A549 (cell line): Measurements from ENCODE around the gene PSMB10. TPM values are rescaled to one million over a fixed set of nuclear protein-coding genes. Genes with fewer than 3 reads are reported as not detected.

Experiments
- ATAC-seq, 2 experiments: fragments of 200-7000 bp in 1 of 2; fragments of >200 bp in 1 of 2; cut with Nextera tagmentation in 1 of 2; cut with Tn5 transposase in 1 of 2; 3 replicates each; pipeline versions ENCODE4 v1.8.0 to v1.9.1; 2018 to 2020; ENCODE audit warnings: mild to moderate bottlenecking in 1 of 2, moderate library complexity in 1 of 2
- CTCF ChIA-PET: fragments of 300-600 bp; sonication (Branson Sonifier 250); formaldehyde crosslinking; extraction: SDS; loops from one replicate; lab custom pipeline; 2021; ENCODE audit warnings: antibody characterized with exemption, inconsistent platforms; lab: Yijun Ruan, JAX
- POLR2A ChIA-PET: fragments of 350-600 bp; formaldehyde crosslinking; extraction: SDS; loops from one replicate; lab custom pipeline; 2021; ENCODE audit warnings: antibody characterized with exemption, inconsistent platforms; lab: Yijun Ruan, JAX
- DNase-seq, 2 experiments: peaks; one replicate each; pipeline versions ENCODE4 v3.0.0 to v3.0.0-alpha.2; 2011 to 2016; ENCODE audit warnings: low read depth in 1 of 2, low spot score in 1 of 2
- FAIRE-seq: peaks from 2 replicates; lab custom pipeline; 2011; peaks lifted over from hg19 to GRCh38; lab: Jason Lieb, UNC
- H3K27ac ChIP-seq, 2 experiments: fragments of >200 bp; sonication (Bioruptor Twin); formaldehyde crosslinking; 3 replicates each; pipeline ENCODE4 v1.5.1; 2016 to 2017
- H3K4me1 ChIP-seq: fragments of >200 bp; sonication (Bioruptor Twin); formaldehyde crosslinking; 3 replicates; pipeline ENCODE4 v1.6.1; 2016
- H3K4me2 ChIP-seq: fragments of >200 bp; sonication (Bioruptor Twin); formaldehyde crosslinking; 3 replicates; pipeline ENCODE4 v1.6.1; 2016
- H3K4me3 ChIP-seq: fragments of >200 bp; sonication (Bioruptor Twin); formaldehyde crosslinking; 3 replicates; pipeline ENCODE4 v1.5.1; 2016
- H3K9me3 ChIP-seq: fragments of >200 bp; sonication (Bioruptor Twin); formaldehyde crosslinking; 3 replicates; pipeline ENCODE4 v1.6.1; 2016
- EHF ChIP-seq: fragments of 250-450 bp; sonication (Bioruptor Pico); IDR thresholded peaks from 2 replicates; pipeline ENCODE4 v1.5.0; 2020; ENCODE audit warnings: mild to moderate bottlenecking
- FOSB ChIP-seq: fragments of 250-450 bp; sonication (Bioruptor Pico); IDR thresholded peaks from 2 replicates; pipeline ENCODE4 v1.5.0; 2020; ENCODE audit warnings: mild to moderate bottlenecking, moderate library complexity
- FOSL2 ChIP-seq, 2 experiments: fragments of 450-650 bp in 1 of 2; fragments of >200 bp in 1 of 2; sonication (Bioruptor Twin) in 1 of 2; formaldehyde crosslinking; IDR thresholded peaks; 2 replicates each; pipeline versions ENCODE4 v1.5.0 to v1.6.1; 2016 to 2020; ENCODE audit warnings: mild to moderate bottlenecking in 1 of 2, moderate library complexity in 1 of 2
- NFE2L2 ChIP-seq: fragments of 150-350 bp; conservative IDR thresholded peaks from 2 replicates; pipeline ENCODE4 v1.6.1; 2014; ENCODE audit warnings: low read length
- NPAS2 ChIP-seq: fragments of 250-450 bp; sonication (Bioruptor Pico); IDR thresholded peaks from 2 replicates; pipeline ENCODE4 v1.8.0; 2022; ENCODE audit warnings: mild to moderate bottlenecking, moderate library complexity, borderline replicate concordance
- NR3C1 ChIP-seq: fragments of >200 bp; sonication (Bioruptor Twin); formaldehyde crosslinking; IDR thresholded peaks from 3 replicates; pipeline ENCODE4 v1.6.1; 2017
- POLR2AphosphoS2 ChIP-seq: conservative IDR thresholded peaks from 2 replicates; pipeline ENCODE4 v1.6.1; 2012; ENCODE audit warnings: low read length, improper control_type of control experiment, inconsistent platforms
- RAD21 ChIP-seq, 2 experiments: fragments of >200 bp in 1 of 2; sonication (Bioruptor Twin) in 1 of 2; formaldehyde crosslinking in 1 of 2; IDR thresholded peaks in 1 of 2; conservative IDR thresholded peaks in 1 of 2; 2 replicates in 1 of 2; 3 replicates in 1 of 2; pipeline ENCODE4 v1.6.1; 2012 to 2018; ENCODE audit warnings: inconsistent platforms in 1 of 2
- TP53 ChIP-seq: fragments of 250-450 bp; sonication (Bioruptor Pico); IDR thresholded peaks from 2 replicates; pipeline ENCODE4 v1.5.0; 2021; ENCODE audit warnings: mild to moderate bottlenecking, moderate library complexity
- WGBS: methylation state at CpG from one replicate; pipeline ENCODE4 v1.1.6; 2017; ENCODE audit errors: missing lambda C conversion rate; 5-methylcytosine and 5-hydroxymethylcytosine counted together
- polyA plus RNA-seq, 4 experiments: library from polyadenylated mRNA; depleted of rRNA in 3 of 4; stranded (reverse); fragments of >200 nt; fragmentation: RNase III in 1 of 4; extraction: RNeasy Plus Mini Kit Qiagen cat#74134 plus additional on column Dnase treatment in 1 of 4; gene quantifications; 2 replicates in 3 of 4; 3 replicates in 1 of 4; pipeline ENCODE4 v1.2.3, GENCODE V29; 2011 to 2017
- TF ChIP-seq, protein P1 (sequence below): IDR thresholded peaks from 2 replicates; pipeline ENCODE4 v1.6.1; 2012
- TF ChIP-seq, protein P2 (sequence below): fragments of >200 bp; sonication (Bioruptor Twin); formaldehyde crosslinking; IDR thresholded peaks from 3 replicates; pipeline ENCODE4 v1.5.1; 2016
- TF ChIP-seq, protein P3 (sequence below): fragments of 200-600 bp; sonication (generic); IDR thresholded peaks from 2 replicates; pipeline ENCODE4 v1.6.1; 2016; ENCODE audit warnings: antibody characterized with exemption, mild to moderate bottlenecking, moderate library complexity
- TF ChIP-seq, protein P4 (sequence below): fragments of 150-350 bp; IDR thresholded peaks from 2 replicates; pipeline ENCODE4 v1.6.1; 2014; ENCODE audit warnings: low read depth, mild to moderate bottlenecking, low read length
- TF ChIP-seq, protein P5 (sequence below): fragments of 450-650 bp; IDR thresholded peaks from 2 replicates; pipeline ENCODE4 v1.6.1; 2014; ENCODE audit warnings: antibody characterized with exemption

The PSMB10 gene
- polyA plus RNA-seq, 2 of the 4 experiments (the other 2 are of a cell fraction), result 11.3 to 52.4 TPM

DNA sequence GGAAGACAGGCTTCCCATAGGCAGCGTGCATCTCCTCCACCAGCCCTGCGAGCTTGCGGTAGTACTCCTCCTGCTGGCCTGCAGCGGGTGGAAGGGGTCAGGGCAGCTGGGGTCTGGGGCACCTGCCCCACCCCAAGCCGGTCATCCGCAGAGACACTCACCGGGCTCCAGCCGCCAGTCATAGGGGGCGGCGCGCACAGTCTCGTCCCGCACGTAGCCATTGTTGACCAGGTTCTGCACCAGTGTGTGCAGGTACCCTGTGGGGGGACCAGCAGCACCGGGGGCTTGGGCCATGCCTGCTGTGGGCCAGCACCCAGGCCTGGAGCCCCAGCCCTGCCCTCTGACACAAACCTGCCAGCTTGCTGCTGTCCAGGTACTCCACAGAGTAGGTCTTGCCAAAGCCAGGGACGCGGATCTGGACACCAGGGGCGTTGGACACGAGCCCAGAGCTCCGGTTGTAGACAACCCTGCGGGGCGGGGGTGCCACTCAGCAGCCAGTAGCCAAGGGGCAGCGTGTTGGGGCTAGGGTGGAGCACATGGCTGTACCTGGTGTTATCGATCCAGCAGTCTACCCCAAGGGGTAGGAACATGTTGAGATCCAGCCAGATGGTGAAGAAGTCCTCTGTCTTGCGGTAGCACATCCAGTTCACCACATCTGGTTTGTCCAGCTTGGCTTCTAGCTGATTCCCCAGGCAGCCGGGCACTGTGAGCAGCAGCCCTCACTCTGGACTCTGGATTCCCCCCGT lies 6.0 kb upstream of the PSMB10 start:
- ChIA-PET CTCF (interaction anchor here (0.6 to 5.2 kb wide), 22 partner anchors 10 to 421 kb away, joined by 3 to 54 read pairs (median 4); no protein-coding TSS in a partner anchor), POLR2A (no interaction called here)
- ATAC-seq, result peak in 1 of 2 experiments; percentile 30; a peak in 3 of 6 replicates
- DNase-seq, result no peak
- TF ChIP-seq, protein P1, sequence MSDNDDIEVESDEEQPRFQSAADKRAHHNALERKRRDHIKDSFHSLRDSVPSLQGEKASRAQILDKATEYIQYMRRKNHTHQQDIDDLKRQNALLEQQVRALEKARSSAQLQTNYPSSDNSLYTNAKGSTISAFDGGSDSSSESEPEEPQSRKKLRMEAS, result 0 out of 2 replicates have a peak, but pooled peaks have one; percentile 6
- no peak for TF ChIP-seq TP53 (CRISPR knock-in tag)
- Histone ChIP-seq H3K4me3 (no peak overlapping the region), H3K27ac (no peak overlapping the region), H3K4me2 (no peak overlapping the region), H3K9me3 (no peaks in the 10 kb centered on the region), H3K4me1 (no peaks in the 10 kb centered on the region)
- WGBS, result 92% methylated on average over 24 of the region's 27 CpGs
- no peak for FAIRE-seq

DNA sequence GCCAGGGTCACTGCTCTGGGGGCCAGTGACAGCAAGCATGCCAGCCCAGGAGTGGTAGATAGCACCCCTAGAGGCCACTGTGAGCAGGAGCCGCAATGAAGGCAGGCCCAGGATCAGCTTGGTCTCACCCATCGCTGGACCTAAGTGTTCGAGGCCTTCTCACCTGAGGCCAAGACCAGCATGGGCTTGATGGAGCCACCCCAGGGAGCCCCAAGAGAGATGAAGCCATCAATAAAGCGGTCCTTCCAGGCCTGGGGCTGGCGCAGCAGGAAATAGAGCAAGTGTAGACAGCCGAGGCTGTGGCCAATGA lies 5.5 kb upstream of the PSMB10 start:
- ChIA-PET CTCF (interaction anchor here (0.6 to 5.2 kb wide), 22 partner anchors 9 to 421 kb away, joined by 3 to 54 read pairs (median 3); no protein-coding TSS in a partner anchor), POLR2A (no interaction called here)
- Histone ChIP-seq H3K27ac (no peak overlapping the region), H3K9me3 (no peaks in the 10 kb centered on the region), H3K4me3 (no peak overlapping the region), H3K4me2 (no peak overlapping the region), H3K4me1 (peaks cover 4% of the 10 kb centered on the region; the same call in 2 of the 3 replicates)
- peak; percentile 79 to 85 for ATAC-seq
- peak; percentile 66 to 67 for DNase-seq
- FAIRE-seq, result no peak
- WGBS, result 74% methylated on average over 3 of the region's 6 CpGs
- no peak for TF ChIP-seq EHF (CRISPR knock-in tag)
- peak; percentile 33 to 47; a peak in 3 of 5 replicates for TF ChIP-seq RAD21 (conservative IDR thresholded peaks at IDR 0.05 in 1 of 2, IDR thresholded peaks at IDR 0.05 in 1 of 2)
- TF ChIP-seq, protein P2, sequence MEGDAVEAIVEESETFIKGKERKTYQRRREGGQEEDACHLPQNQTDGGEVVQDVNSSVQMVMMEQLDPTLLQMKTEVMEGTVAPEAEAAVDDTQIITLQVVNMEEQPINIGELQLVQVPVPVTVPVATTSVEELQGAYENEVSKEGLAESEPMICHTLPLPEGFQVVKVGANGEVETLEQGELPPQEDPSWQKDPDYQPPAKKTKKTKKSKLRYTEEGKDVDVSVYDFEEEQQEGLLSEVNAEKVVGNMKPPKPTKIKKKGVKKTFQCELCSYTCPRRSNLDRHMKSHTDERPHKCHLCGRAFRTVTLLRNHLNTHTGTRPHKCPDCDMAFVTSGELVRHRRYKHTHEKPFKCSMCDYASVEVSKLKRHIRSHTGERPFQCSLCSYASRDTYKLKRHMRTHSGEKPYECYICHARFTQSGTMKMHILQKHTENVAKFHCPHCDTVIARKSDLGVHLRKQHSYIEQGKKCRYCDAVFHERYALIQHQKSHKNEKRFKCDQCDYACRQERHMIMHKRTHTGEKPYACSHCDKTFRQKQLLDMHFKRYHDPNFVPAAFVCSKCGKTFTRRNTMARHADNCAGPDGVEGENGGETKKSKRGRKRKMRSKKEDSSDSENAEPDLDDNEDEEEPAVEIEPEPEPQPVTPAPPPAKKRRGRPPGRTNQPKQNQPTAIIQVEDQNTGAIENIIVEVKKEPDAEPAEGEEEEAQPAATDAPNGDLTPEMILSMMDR, result peak; percentile 55
- no peak for TF ChIP-seq FOSL2 (IDR thresholded peaks at IDR 0.05)
- no peak for TF ChIP-seq FOSL2 (CRISPR knock-in tag; IDR thresholded peaks at IDR 0.05)
- TF ChIP-seq, protein P1, result 0 out of 2 replicates have a peak, but pooled peaks have one; percentile 25
- TF ChIP-seq NFE2L2, result no peak

DNA sequence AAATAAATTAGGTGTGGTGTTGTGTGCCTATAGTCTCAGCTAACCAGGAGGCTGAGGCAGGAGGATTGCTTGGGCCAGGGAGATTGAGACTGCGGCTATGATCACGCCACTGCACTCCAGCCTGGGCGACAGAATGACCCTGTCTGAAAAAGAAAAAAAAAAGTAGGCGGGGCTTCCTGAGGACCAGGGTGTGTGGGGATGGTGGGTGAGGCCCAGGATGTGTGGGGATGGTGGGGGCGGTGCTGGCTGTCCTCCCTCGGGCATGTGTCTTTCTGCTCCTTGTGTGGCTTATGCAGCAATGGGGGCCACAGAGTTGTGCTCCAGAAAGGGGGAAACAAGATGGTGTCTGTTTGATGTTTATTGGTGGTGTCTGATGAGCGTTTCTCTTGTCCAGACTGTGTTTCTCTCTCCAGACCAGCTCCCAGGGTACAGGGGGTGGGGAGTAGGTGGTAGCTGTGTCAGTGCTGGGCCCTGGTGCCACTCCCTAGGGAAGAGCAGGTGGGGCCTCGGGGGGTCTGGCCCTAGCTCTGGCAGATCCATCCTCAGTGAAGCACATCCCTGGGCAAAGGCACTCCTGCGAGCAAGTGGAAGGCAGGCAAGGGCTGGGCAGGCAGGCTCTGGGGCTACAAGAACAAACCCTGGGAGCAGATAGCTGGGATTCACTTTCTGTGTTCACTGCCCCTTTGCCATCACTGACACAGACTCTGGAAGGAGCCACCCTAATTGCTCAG lies 5.0 kb upstream of the PSMB10 start:
- no peaks in the 10 kb centered on the region for H3K9me3 ChIP-seq
- peak; percentile 4 to 11; a peak in 3 of 6 replicates for ATAC-seq
- no peak overlapping the region for H3K4me3 ChIP-seq
- FAIRE-seq, result no peak
- H3K27ac ChIP-seq, result no peak overlapping the region
- WGBS, result 74% methylated on average over 9 of the region's 9 CpGs
- TF ChIP-seq, protein P3, sequence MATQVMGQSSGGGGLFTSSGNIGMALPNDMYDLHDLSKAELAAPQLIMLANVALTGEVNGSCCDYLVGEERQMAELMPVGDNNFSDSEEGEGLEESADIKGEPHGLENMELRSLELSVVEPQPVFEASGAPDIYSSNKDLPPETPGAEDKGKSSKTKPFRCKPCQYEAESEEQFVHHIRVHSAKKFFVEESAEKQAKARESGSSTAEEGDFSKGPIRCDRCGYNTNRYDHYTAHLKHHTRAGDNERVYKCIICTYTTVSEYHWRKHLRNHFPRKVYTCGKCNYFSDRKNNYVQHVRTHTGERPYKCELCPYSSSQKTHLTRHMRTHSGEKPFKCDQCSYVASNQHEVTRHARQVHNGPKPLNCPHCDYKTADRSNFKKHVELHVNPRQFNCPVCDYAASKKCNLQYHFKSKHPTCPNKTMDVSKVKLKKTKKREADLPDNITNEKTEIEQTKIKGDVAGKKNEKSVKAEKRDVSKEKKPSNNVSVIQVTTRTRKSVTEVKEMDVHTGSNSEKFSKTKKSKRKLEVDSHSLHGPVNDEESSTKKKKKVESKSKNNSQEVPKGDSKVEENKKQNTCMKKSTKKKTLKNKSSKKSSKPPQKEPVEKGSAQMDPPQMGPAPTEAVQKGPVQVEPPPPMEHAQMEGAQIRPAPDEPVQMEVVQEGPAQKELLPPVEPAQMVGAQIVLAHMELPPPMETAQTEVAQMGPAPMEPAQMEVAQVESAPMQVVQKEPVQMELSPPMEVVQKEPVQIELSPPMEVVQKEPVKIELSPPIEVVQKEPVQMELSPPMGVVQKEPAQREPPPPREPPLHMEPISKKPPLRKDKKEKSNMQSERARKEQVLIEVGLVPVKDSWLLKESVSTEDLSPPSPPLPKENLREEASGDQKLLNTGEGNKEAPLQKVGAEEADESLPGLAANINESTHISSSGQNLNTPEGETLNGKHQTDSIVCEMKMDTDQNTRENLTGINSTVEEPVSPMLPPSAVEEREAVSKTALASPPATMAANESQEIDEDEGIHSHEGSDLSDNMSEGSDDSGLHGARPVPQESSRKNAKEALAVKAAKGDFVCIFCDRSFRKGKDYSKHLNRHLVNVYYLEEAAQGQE, result no peak
- TF ChIP-seq, protein P4, sequence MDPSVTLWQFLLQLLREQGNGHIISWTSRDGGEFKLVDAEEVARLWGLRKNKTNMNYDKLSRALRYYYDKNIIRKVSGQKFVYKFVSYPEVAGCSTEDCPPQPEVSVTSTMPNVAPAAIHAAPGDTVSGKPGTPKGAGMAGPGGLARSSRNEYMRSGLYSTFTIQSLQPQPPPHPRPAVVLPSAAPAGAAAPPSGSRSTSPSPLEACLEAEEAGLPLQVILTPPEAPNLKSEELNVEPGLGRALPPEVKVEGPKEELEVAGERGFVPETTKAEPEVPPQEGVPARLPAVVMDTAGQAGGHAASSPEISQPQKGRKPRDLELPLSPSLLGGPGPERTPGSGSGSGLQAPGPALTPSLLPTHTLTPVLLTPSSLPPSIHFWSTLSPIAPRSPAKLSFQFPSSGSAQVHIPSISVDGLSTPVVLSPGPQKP, result no peak
- TF ChIP-seq, protein P5, sequence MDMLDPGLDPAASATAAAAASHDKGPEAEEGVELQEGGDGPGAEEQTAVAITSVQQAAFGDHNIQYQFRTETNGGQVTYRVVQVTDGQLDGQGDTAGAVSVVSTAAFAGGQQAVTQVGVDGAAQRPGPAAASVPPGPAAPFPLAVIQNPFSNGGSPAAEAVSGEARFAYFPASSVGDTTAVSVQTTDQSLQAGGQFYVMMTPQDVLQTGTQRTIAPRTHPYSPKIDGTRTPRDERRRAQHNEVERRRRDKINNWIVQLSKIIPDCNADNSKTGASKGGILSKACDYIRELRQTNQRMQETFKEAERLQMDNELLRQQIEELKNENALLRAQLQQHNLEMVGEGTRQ, result no peak
- TF ChIP-seq RAD21 (conservative IDR thresholded peaks at IDR 0.05 in 1 of 2, IDR thresholded peaks at IDR 0.05 in 1 of 2), result no peak
- no peak for TF ChIP-seq NPAS2
- no peak for TF ChIP-seq FOSB (CRISPR knock-in tag)
- 0 out of 2 replicates have a peak, but pooled peaks have one; percentile 69 for TF ChIP-seq POLR2AphosphoS2
- no peak for TF ChIP-seq NR3C1
- ChIA-PET POLR2A (no interaction called here), CTCF (interaction anchor here (0.6 to 5.2 kb wide), 24 partner anchors 9 to 420 kb away, joined by 3 to 54 read pairs (median 3); no protein-coding TSS in a partner anchor)
- peaks cover 7% of the 10 kb centered on the region; the same call in 2 of the 3 replicates for H3K4me1 ChIP-seq
- no peak for DNase-seq
- H3K4me2 ChIP-seq, result no peak overlapping the region
